SIG-M5 (cell line): ENCODE data around the gene TPCN1.

ENCODE experiments used
- DNase-seq: peaks from one replicate; lab custom pipeline; 2025; lab: John Stamatoyannopoulos, UW

Gene TPCN1

GRCh38 chr12:113262710-113263109 is 41.4 kb downstream of the TPCN1 start:
- DNase-seq = no peak

GRCh38 chr12:113263431-113263963 is 42.2 kb downstream of the TPCN1 start:
- DNase-seq = no peak

- DNase-seq = no peak
Observed at GRCh38 chr12:113266106-113266895, 45.0 kb downstream of the TPCN1 start.

GRCh38 chr12:113267621-113268020 is 46.4 kb downstream of the TPCN1 start:
- DNase-seq = no peak

GRCh38 chr12:113268136-113268535 is 46.9 kb downstream of the TPCN1 start:
- DNase-seq = no peak

GRCh38 chr12:113268621-113269020 is 47.4 kb downstream of the TPCN1 start:
- DNase-seq = no peak

GRCh38 chr12:113269257-113269943 is 48.1 kb downstream of the TPCN1 start:
- no peak for DNase-seq

GRCh38 chr12:113270709-113271009 is 49.4 kb downstream of the TPCN1 start:
- DNase-seq = no peak

GRCh38 chr12:113271466-113271852 is 50.2 kb downstream of the TPCN1 start:
- DNase-seq = no peak

GRCh38 chr12:113271853-113272561 is 50.7 kb downstream of the TPCN1 start:
- no peak for DNase-seq

GRCh38 chr12:113273053-113273725 is 51.9 kb downstream of the TPCN1 start:
- no peak for DNase-seq

- DNase-seq = no peak
Observed at GRCh38 chr12:113274848-113275247, 53.6 kb downstream of the TPCN1 start.

GRCh38 chr12:113276306-113276705 is 55.0 kb downstream of the TPCN1 start:
- peak; percentile 17 for DNase-seq

GRCh38 chr12:113276946-113277500 is 55.8 kb downstream of the TPCN1 start:
- DNase-seq = no peak

- no peak for DNase-seq
Observed at GRCh38 chr12:113277511-113277910, 56.2 kb downstream of the TPCN1 start.

GRCh38 chr12:113278141-113278540 is 56.9 kb downstream of the TPCN1 start:
- no peak for DNase-seq

GRCh38 chr12:113278633-113279032 is 57.4 kb downstream of the TPCN1 start:
- no peak for DNase-seq

GRCh38 chr12:113284751-113285150 is 63.5 kb downstream of the TPCN1 start:
- DNase-seq = no peak

GRCh38 chr12:113285679-113286610 is 64.7 kb downstream of the TPCN1 start:
- no peak for DNase-seq

GRCh38 chr12:113286712-113287111 is 65.4 kb downstream of the TPCN1 start:
- DNase-seq = no peak
